Prostate gland (tissue), 2 donors: ENCODE results near the gene AGPAT2. TPM values are rescaled to one million over a fixed set of nuclear protein-coding genes. Genes with fewer than 3 reads are reported as not detected.

Experiments used
- DNase-seq: peaks from one replicate; pipeline ENCODE4 v3.0.0-alpha.2; 2019; ENCODE audit warnings: low spot score
- H3K27ac ChIP-seq, 2 donors: fragments of 200-600 bp; sonication (generic); 2 replicates each; pipeline ENCODE4 v1.5.1; 2017 to 2019
- H3K27me3 ChIP-seq: fragments of 200-600 bp; sonication (generic); replicated peaks from 2 replicates; pipeline ENCODE4 v1.5.1; 2019; ENCODE audit not compliant: insufficient read depth
- H3K36me3 ChIP-seq, 2 donors: fragments of 200-600 bp; sonication (generic); 1 replicate in 1 of 2; 2 replicates in 1 of 2; pipeline versions ENCODE4 v1.5.1 to v1.8.1; 2017 to 2019
- H3K4me1 ChIP-seq: fragments of 200-600 bp; sonication (generic); replicated peaks from 2 replicates; pipeline ENCODE4 v1.5.1; 2019
- H3K4me3 ChIP-seq, 2 donors: fragments of 200-600 bp; sonication (generic); 2 replicates each; pipeline ENCODE4 v1.5.1; 2017 to 2019
- H3K9me3 ChIP-seq: fragments of 200-600 bp; sonication (generic); 2 replicates; pipeline ENCODE4 v1.5.1; 2017
- CTCF ChIP-seq, 4 experiments: fragments of 200-600 bp in 2 of 4; fragments of 450-650 bp in 2 of 4; sonication (generic) in 2 of 4; IDR thresholded peaks; 1 replicate in 3 of 4; 2 replicates in 1 of 4; pipeline ENCODE4 v1.5.1; 2016 to 2019; ENCODE audit warnings: antibody characterized with exemption in 4 of 4, mild to moderate bottlenecking in 2 of 4, moderate library complexity in 2 of 4
- POLR2A ChIP-seq: fragments of 450-650 bp; IDR thresholded peaks from one replicate; pipeline ENCODE4 v1.6.1; 2016; ENCODE audit warnings: antibody characterized with exemption, mild to moderate bottlenecking
- POLR2AphosphoS5 ChIP-seq: sonication (generic); formaldehyde crosslinking; IDR thresholded peaks from one replicate; pipeline ENCODE4 v1.6.1; 2017; ENCODE audit warnings: antibody characterized with exemption
- WGBS: methylation state at CpG from one replicate; pipeline ENCODE4 v1.1.5; 2018; 5-methylcytosine and 5-hydroxymethylcytosine counted together
- intact Hi-C: fragments of 100-400 bp; cut with DNase I; formaldehyde crosslinking; loops from one replicate; pipeline ENCODE4 v1.14.2; 2022
- total RNA-seq, 2 donors: library from RNA; depleted of rRNA; stranded (reverse); fragments of >200 nt; gene quantifications; one replicate each; pipeline ENCODE4 v1.1.0, GENCODE V29; 2016

AGPAT2 gene
- total RNA-seq, 2 donors from 2014 or later: 44.9 to 50.0 TPM

- 45% methylated on average over 32 of the region's 37 CpGs for WGBS
- TF ChIP-seq CTCF (IDR thresholded peaks at IDR 0.05) (no peak), POLR2A (no peak), POLR2AphosphoS5 (no peak)
- H3K4me1 ChIP-seq: no peaks in the 10 kb centered on the region
- peak overlapping the region in 1 of 2 donors; percentile 0 for H3K4me3 ChIP-seq
- no peak for DNase-seq
- H3K27ac ChIP-seq: peak overlapping the region in 1 of 2 donors; percentile 18
- H3K9me3 ChIP-seq: no peaks in the 10 kb centered on the region
- H3K36me3 ChIP-seq: no peaks in the 10 kb centered on the region
- intact Hi-C loops: no loop called here
- H3K27me3 ChIP-seq: peaks cover 3% of the 10 kb centered on the region
Measured at GRCh38 chr9:136658849-136659535, 28.3 kb downstream of the AGPAT2 start.

- intact Hi-C loops: no loop called here
- no peak for TF ChIP-seq POLR2AphosphoS5
- no peak for TF ChIP-seq CTCF (IDR thresholded peaks at IDR 0.05)
- no peak for TF ChIP-seq POLR2A
- H3K4me1 ChIP-seq: no peaks in the 10 kb centered on the region
- H3K27ac ChIP-seq: no peak overlapping the region
- no peak for DNase-seq
- WGBS: 67% methylated on average over 31 of the region's 31 CpGs
- H3K27me3 ChIP-seq: peaks cover 3% of the 10 kb centered on the region
- no peaks in the 10 kb centered on the region for H3K9me3 ChIP-seq
- no peaks in the 10 kb centered on the region for H3K36me3 ChIP-seq
- H3K4me3 ChIP-seq: no peak overlapping the region
Measured at GRCh38 chr9:136657974-136658848, 29.0 kb downstream of the AGPAT2 start.

GRCh38 chr9:136656795-136657611, 30.3 kb downstream of the AGPAT2 start:
- H3K27me3 ChIP-seq: peaks cover 3% of the 10 kb centered on the region
- intact Hi-C loops: no loop called here

GRCh38 chr9:136656183-136656738, 31.0 kb downstream of the AGPAT2 start:
- intact Hi-C loops: no loop called here
- H3K9me3 ChIP-seq: no peaks in the 10 kb centered on the region
- H3K27ac ChIP-seq: no peak overlapping the region
- peaks cover 3% of the 10 kb centered on the region for H3K27me3 ChIP-seq
- H3K4me1 ChIP-seq: no peaks in the 10 kb centered on the region
- TF ChIP-seq POLR2AphosphoS5 (no peak), CTCF (IDR thresholded peaks at IDR 0.05) (no peak), POLR2A (no peak)
- DNase-seq: no peak
- no peak overlapping the region for H3K4me3 ChIP-seq
- WGBS: 59% methylated on average over 11 of the region's 11 CpGs
- H3K36me3 ChIP-seq: no peaks in the 10 kb centered on the region

More at GRCh38 chr9:136656795-136657611, 30.3 kb downstream of the AGPAT2 start:
- 62% methylated on average over 37 of the region's 37 CpGs for WGBS
- Histone ChIP-seq H3K36me3 (no peaks in the 10 kb centered on the region), H3K27ac (no peak overlapping the region), H3K4me3 (no peak overlapping the region), H3K9me3 (no peaks in the 10 kb centered on the region), H3K4me1 (no peaks in the 10 kb centered on the region)
- no peak for TF ChIP-seq POLR2AphosphoS5
- TF ChIP-seq POLR2A: no peak
- TF ChIP-seq CTCF (IDR thresholded peaks at IDR 0.05): no peak
- no peak for DNase-seq
